ENCODE data around the gene PLEKHA4. TPM values are rescaled to one million over a fixed set of nuclear protein-coding genes. Genes with fewer than 3 reads are reported as not detected.

The PLEKHA4 gene
- 10 to 100 TPM; 18.3 to 96.5 (median 52.7) TPM for total RNA-seq
- polyA plus RNA-seq: 10 to 100 TPM; 18.8 to 50.9 TPM
- long read RNA-seq, donor 1, partial matches to known transcripts: 26 of 49 reads
- long read RNA-seq, donor 1, other reads (novel, unspliced or antisense): 23 of 49 reads
- long read RNA-seq, donor 2, partial matches to known transcripts: 6 of 6 reads
- long read RNA-seq, donor 2, other reads (novel, unspliced or antisense): 0 of 6 reads
- long read RNA-seq, donor 3, transcript PLEKHA4-201 (20 exons, 3,088 nt): major isoform, 51 of 198 reads
- long read RNA-seq, donor 3, partial matches to known transcripts: 52 of 198 reads
- long read RNA-seq, donor 3, other reads (novel, unspliced or antisense): 92 of 198 reads

- H3K9me3 ChIP-seq: no peaks in the 10 kb centered on the region
- DNase-seq: peak; percentile 80 to 88 (median 88)
- H3K4me1 ChIP-seq (ENCODE audit: insufficient read depth): peaks cover 14% of the 10 kb centered on the region
- peak; percentile 31 for TF ChIP-seq POLR2A (IDR thresholded peaks at IDR 0.05)
- TF ChIP-seq EP300 (IDR thresholded peaks at IDR 0.05): no peak
- TF ChIP-seq CTCF (IDR thresholded peaks at IDR 0.05): peak in 1 of 3 donors; percentile 7
- WGBS, 3 donors: 4 to 9% (median 4%) methylated on average over 11 of the region's 11 CpGs
- peak within 1 kb of the TSS; percentile 74 to 90 for H3K27ac ChIP-seq
- intact Hi-C loops (cut with DNase I): no loop called here
- H3K27me3 ChIP-seq: no peaks in the 10 kb centered on the region
- no peaks in the 10 kb centered on the region for H3K36me3 ChIP-seq
- H3K4me3 ChIP-seq: peak within 1 kb of the TSS; percentile 35
Measured at GRCh38 chr19:48868114-48868886, at the start of gene PLEKHA4. Gene PLEKHA4 (minus strand): TSS chr19:48868617. CDS start chr19:48867620, 997 bp downstream.

DNA sequence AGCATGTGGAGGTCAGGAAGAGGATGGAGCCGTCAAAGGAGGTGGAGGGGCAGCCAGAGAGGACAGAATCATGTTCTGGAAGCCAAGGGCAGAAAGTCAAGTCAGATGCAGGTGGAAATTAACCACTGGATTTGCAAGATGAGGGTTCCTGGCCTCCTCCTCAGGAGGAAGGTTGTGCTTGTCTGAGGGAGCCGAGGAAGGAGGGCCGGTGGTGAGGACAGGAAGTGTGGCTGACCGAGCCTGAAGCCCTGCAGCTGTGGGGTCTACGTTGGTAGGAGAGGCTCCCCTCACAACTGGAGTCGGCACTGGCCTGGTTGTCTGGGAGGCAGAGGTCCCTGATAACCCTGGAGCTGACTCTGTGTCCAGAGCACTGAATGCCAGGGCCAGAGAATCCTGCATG is 49.7 kb upstream of the PLEKHA4 start:
- Histone ChIP-seq H3K36me3 (no peaks in the 10 kb centered on the region), H3K9me3 (no peaks in the 10 kb centered on the region), H3K4me3 (no peak overlapping the region), H3K27ac (no peak overlapping the region), H3K4me1 (ENCODE audit: insufficient read depth) (no peaks in the 10 kb centered on the region), H3K27me3 (no peaks in the 10 kb centered on the region)
- no peak for DNase-seq
- intact Hi-C loops (cut with DNase I): no loop called here
- TF ChIP-seq EP300 (IDR thresholded peaks at IDR 0.05): no peak
- no peak for TF ChIP-seq POLR2A (IDR thresholded peaks at IDR 0.05)
- TF ChIP-seq CTCF (IDR thresholded peaks at IDR 0.05): no peak
- 69 to 72% (median 71%) methylated on average over 6 of the region's 6 CpGs for WGBS, 3 donors

- Histone ChIP-seq H3K36me3 (no peaks in the 10 kb centered on the region), H3K27ac (no peak overlapping the region), H3K4me1 (ENCODE audit: insufficient read depth) (no peaks in the 10 kb centered on the region), H3K4me3 (no peak overlapping the region), H3K27me3 (no peaks in the 10 kb centered on the region), H3K9me3 (no peaks in the 10 kb centered on the region)
- intact Hi-C loops (cut with DNase I): no loop called here
- DNase-seq: no peak
- TF ChIP-seq POLR2A (IDR thresholded peaks at IDR 0.05) (no peak), CTCF (IDR thresholded peaks at IDR 0.05) (no peak)
- WGBS, 3 donors: 77 to 86% (median 85%) methylated on average over 8 of the region's 8 CpGs
Measured at GRCh38 chr19:48915757-48916156, 47.3 kb upstream of the PLEKHA4 start.

GRCh38 chr19:48914181-48914580 is 45.8 kb upstream of the PLEKHA4 start:
- 89 to 93% (median 91%) methylated on average over 8 of the region's 8 CpGs for WGBS, 3 donors
- DNase-seq: no peak
- no peaks in the 10 kb centered on the region for H3K4me1 ChIP-seq (ENCODE audit: insufficient read depth)
- no peak for TF ChIP-seq CTCF (IDR thresholded peaks at IDR 0.05)
- no peak for TF ChIP-seq EP300 (IDR thresholded peaks at IDR 0.05)
- no peak for TF ChIP-seq POLR2A (IDR thresholded peaks at IDR 0.05)
- no peak overlapping the region for H3K27ac ChIP-seq
- H3K4me3 ChIP-seq: no peak overlapping the region
- H3K27me3 ChIP-seq: no peaks in the 10 kb centered on the region
- no peaks in the 10 kb centered on the region for H3K9me3 ChIP-seq
- intact Hi-C loops (cut with DNase I): no loop called here
- H3K36me3 ChIP-seq: no peaks in the 10 kb centered on the region

Measured in ovary (tissue), 10 donors.